ENCODE measurements around the gene LARP1B.
"Not testable (repeated sequence)": the region's sequence is repeated elsewhere in the genome, so short reads cannot be mapped to it uniquely, and the experiment has no call there.

Gene LARP1B

DNA sequence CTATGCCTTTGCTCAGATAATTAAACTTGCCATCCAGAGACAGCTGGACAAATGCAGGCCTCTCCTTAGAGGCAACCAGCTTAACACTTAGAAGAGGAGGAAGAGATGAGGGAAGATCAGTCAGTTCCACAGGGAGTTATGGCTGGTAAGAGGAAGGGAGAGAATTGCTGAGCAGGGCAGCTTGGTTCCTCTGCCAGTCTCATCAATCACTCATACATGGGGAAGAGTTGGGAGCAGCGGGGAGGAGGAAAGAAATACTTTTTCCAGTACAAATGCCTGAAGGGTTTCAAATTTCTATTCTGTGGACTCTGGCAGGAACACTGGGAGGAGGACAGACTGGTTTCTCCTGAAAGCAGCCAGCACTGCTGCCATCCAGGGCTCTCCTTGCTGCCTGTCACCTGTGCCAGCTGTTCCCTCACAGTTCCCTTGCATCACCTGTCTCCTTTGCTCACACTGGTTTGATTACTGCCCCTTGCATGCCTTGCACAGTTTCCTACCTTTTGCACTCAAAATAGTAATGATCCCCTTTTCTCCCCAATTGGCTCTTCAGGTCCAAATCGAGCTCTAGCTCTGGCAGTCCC, 167.0 kb downstream of the LARP1B start:
- DNase-seq (ENCODE audit: low read depth) = no peak

DNA sequence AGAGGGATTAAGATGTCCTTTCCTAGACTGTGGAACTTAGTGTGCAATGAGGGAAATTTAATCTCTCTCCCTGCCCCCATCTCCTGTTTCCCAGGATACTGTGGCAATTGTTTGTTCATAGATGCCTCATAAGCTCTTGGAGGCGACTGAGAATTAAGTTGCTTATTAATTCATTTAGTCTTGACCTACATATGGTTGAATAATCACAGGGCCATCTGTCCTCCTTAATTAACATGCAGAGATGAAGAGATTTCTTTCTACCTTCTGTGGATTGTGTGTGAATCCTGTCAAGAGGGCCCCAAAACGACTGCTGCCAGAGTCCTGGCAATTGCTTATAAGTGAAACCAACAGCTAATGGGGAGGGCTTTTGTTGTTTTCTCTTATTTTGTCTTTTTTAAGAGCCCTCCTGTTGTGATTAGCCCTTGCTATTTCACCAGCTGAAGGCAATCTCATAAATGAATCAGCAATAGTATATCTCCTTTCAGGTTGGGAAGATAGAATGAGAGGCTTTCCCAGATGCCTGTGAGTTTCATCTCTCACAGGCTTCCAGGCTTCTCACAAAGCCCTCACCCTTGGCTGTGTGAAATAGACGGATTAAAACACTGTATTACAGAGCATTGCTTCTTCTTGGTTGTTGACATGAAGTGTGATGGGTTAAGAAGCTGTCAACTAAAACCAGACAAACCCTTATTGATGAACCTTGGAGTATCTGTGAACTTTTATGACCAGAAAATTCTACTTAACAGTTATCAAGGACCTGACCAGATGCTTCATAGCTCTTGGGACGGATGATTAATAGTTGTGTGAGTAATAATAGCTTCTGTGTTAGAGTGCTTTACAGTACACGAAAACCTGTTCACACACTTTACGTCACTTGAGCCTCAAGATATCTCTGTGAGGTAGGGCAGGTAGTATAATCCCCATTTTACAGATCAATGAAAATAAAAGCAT, 168.0 kb downstream of the LARP1B start:
- no peak for DNase-seq (ENCODE audit: low read depth)

DNA sequence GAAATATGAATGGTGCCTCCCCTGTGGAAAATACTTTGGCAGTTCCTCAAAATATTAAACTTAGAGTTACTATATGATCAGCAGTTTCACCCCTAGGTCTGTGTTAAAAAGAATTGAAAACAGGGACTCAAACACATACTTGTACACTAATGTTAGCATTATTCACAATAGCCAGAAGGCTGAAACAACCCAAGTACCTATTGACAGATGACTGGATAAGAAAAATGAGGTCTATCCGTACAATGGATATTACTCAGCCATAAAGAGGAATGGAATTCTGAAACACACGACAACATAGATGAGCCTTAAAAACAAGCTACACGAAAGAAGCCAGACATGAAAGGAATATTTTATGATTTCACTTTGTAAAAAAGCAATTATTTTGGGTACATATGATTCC, 171.6 kb downstream of the LARP1B start:
- DNase-seq (ENCODE audit: low read depth) = no peak

DNA sequence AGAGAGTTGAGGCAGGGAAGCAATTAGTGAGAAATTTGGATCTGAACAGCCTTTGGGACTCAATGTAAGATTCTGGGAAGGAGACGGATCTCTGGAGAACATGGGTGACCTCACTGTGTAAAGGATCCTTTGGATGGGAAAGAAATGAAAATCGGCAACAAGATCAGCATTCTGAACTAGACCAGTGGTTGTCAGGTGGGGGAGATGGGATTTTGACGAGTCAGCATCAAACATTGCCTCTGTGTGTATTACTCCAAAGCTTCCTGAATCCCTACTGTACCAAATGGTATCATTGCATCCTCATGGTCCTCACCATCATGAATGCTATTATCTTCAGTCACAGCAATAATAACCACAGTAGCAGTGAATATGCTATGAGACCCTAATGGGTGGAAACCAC, 173.7 kb downstream of the LARP1B start:
- no peak for DNase-seq (ENCODE audit: low read depth)

DNA sequence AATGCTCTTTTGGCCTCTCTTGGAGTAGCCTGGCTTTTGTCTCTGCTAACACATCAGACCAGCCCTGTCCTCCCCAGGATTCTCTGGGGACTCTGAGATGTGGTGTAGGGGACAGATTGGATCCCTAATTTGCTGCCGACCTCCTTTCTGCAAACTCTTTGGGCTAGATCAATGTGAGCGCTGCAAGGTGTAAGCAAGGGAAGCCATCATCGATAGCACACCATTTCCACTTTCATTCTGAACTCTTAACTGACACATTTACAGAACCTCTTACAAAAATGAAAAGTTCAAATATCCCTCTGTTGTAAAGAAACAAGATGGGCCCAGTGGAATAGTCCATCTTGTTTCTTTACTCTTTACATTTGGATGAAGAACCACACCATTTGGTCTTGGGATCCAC, 179.9 kb downstream of the LARP1B start:
- DNase-seq (ENCODE audit: low read depth) = no peak

DNA sequence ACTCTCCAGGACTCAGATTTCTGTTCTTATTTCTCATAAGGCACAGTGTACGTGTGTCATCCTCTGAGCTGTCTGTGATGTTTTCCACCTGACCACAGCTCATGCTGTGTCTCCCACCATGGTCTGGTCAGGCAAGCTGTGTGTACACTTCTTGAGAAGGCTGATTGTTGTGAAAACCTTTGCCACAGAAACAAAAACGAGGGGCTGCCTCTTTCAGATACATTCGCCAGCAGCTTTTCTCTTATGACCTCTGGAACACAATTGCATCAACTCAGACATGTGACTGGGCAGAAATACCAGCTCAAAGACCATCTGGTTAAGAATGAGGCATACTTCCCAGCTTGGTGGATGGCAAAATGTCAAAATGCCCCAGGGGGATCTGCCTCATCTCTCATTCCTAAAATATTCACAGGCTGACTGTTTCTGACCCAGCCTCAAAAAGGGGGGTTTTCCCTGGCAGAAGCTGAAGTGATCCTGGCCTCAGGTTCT, 180.4 kb downstream of the LARP1B start:
- DNase-seq (ENCODE audit: low read depth) = peak; percentile 99

DNA sequence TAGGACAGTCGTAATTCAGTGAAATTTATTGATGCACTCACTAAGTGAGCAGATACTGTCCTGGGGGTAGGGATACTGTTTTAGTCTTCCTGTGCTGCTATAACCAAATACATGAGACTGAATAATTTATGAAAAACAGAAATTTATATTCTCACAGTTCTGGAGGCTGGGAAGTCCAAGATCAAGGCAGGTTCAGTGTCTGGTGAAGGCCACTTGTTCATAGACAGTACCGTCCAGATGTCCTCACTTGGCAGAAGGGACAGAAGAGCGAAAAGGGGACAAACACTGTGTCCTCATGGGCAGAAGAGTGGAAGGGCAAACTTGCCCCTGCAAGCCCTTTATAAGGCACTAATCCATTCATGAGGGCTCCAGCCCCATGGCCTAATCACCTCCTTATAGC, 180.9 kb downstream of the LARP1B start:
- no peak for DNase-seq (ENCODE audit: low read depth)

DNA sequence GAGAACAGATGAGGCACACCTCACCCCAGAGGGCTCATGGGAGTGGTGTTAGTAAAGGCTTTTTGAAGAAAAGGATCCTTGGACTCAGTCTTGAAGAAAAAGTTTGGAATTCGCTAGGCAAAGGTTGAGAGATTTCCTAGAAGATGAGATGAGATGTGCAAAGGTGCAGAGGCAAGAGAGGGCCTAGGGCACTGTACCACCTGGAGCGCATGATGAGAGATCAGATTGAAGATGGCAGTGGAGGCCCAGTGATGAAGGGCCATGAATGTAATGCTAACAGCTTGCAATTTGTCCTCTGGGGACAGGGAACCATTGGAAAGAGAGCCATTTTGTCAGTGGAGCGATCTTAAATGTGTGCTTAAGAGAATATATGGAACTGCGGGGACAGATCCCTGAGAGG, 181.5 kb downstream of the LARP1B start:
- DNase-seq (ENCODE audit: low read depth) = no peak

DNA sequence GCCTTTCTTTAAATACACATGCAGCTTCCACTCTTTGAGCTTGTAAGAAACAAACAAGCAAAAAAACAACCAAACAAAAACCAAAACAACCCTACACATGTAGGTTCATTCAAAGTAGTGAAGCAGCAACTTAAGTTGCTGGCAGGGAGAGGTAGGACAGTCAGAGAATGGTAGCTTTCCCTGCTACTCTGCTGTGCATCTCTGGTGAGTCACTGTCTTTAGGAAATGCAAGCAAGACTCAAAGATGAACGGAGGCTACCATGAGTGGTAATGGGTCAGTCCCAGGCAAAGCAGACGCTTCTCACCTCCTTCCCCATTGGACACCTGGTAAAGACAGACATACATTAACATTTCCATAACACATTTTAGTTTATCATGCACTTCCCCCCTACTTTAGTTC, 183.3 kb downstream of the LARP1B start:
- no peak for DNase-seq (ENCODE audit: low read depth)

DNA sequence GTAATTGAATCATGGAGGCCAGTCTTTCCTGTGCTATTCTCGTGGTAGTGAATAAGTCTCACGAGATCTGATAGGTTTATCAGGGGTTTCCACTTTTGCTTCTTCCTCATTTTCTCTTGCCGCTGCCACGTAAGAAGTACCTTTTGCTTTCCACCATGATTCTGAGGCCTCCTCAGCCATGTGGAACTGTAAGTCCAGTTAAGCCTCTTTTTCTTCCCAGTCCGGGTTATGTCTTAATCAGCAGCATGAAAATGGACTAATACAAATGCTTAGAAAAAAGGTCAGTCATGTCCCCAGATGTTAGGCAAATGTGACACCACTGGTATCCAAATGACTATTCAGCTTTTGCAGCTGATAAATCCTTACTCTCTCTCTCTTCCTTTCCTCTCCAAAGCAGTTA, 184.3 kb downstream of the LARP1B start:
- DNase-seq (ENCODE audit: low read depth) = not testable (repeated sequence)

DNA sequence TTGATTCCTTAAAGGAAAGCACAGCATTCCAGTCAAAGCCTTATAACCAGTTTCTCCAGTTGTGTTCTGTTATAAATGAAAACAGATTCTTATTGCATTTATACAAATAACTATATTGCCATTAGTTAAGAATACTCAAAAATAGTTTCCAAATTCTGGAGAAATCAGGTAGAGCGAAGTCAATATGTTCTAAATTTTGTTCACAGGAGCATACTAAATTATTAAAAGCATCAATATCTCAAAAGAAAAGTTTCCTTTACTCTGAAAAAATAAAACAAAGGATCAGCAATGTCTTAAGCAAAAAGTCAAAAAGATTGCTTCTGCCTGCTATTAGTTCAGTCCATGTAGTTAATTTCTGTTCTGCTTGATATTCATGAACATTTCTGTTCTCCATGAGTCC, 186.8 kb downstream of the LARP1B start:
- DNase-seq (ENCODE audit: low read depth) = no peak

DNA sequence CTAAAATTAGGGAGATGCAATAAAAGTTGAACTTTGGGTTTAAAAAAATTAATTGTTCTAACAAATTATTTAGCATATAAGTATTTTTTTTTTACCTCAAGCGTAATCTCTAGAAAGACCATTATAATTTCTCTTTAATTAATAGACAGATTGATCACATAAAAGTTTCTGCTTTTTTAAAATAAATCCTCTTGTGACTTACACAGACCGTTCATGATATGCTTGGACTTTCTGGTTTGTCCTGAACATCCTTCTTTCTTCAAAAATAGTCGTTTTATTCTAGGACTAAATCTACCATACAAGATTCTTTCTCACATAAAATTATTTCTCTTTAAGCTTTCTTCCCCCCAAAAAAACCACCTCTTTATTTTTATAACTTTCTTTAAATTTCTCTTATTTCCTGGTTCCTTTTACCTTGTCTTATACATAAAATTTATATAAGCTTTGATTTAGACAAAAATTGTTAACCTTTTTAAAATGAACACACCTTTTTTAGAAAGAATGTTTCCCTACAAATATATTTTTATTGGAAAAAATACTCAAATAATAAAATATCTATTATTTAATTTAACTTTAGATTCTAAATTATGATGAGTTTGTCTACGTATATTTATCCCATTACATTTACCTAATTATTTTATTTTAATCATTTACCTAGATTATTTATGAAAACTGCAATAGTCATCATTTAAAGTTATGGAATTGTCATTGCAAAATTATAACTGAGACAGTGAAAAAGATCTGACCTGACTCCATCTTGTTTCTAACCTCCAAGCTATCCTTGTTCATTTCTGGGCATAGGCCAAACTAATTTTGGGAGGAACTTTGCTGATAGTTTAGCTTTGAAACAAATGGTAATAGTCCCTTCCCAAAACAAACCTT, 188.9 kb downstream of the LARP1B start:
- no peak for DNase-seq (ENCODE audit: low read depth)

DNA sequence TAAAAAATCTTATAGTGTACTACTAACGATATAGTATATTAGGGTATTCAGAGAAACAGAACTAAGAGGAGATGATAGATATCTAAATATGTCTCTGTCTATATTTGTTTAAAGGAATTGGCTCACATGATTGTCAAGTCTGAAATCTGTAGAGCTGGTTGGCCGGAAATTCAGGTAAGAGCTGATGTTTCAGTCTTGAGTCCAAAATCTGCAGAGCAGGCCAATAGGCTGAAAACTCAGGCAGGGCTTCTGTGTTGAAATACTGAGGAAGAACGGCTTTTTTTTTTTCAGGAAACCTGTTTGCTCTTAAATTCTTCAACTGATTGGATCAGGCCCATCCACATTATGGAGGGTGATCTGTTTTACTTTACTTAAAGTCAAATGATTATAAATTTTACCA, 194.8 kb downstream of the LARP1B start:
- no peak for DNase-seq (ENCODE audit: low read depth)

DNA sequence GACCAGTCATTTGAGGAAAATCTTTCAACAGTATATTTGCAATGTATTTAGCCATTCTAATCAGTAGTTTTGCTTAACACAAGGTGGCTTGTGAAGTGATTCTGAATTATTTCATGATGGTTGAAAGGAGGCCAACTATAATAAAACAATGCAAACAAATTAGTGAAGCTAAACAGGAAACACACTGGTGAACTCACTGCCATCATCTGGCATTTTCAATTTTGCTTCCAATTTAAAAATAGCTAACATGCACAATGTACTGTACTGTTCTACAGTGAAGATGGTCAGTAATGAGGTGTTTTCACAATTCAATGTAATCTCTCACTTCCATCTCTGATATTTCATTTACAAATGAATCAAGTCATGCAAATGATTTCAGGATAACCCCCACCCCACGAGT, 195.4 kb downstream of the LARP1B start:
- DNase-seq (ENCODE audit: low read depth) = no peak

DNA sequence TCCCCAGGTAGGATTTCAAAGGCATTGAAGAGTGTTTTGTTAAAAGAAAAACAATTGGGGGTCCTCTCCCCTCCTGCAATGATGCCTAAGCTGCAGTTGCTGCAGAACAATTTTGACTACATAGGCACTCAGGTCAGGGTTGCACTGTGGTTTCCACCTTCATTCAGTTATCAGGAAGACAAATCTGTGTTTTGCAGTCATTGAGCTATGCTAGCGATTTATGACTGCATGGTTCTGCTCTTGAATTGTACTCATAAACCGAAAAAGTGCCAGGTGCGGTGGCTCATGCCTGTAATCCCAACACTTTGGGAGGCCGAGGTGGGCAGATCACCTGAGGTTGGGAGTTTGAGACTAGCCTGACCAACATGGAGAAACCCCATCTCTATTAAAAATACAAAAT, 197.1 kb downstream of the LARP1B start:
- not testable (repeated sequence) for DNase-seq (ENCODE audit: low read depth)

DNA sequence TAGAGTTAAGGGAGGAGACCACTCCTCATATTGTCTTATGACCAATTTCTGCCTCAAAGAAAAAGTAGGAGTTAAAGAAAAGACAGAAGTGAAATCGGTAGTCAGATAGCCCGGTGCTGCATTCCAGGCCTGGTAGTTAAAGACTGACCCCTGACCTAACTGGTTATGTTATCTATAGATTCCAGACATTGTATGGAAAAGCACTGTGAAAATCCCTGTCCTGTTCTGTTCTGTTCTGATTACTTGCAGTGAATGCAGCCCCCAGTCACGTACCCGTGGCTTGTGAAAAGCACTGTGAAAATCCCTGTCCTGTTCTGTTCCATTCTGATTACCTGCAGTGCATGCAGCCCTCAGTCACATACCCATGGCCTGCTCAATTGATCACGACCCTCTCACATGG, 198.8 kb downstream of the LARP1B start:
- DNase-seq (ENCODE audit: low read depth) = not testable (repeated sequence)
